Activated gamma-delta T cell treated with anti-CD3 and anti-CD28 coated beads, Interleukin-2, amount 50 U/mL, for 16 hours (primary cell): Measurements from ENCODE around the gene MAGEF1.
"Not testable (repeated sequence)": the region's sequence is repeated elsewhere in the genome, so short reads cannot be mapped to it uniquely, and the experiment has no call there.

Source experiments
- DNase-seq: peaks from one replicate; pipeline ENCODE4 v3.0.0-alpha.2; 2020; ENCODE audit warnings: low read depth

Gene MAGEF1

GRCh38 chr3:184742676-184743135 lies 30.8 kb upstream of the MAGEF1 start:
- no peak for DNase-seq

GRCh38 chr3:184741798-184742675 lies 30.2 kb upstream of the MAGEF1 start:
- no peak for DNase-seq

- DNase-seq: no peak
Measured at GRCh38 chr3:184741259-184741556, 29.3 kb upstream of the MAGEF1 start.

GRCh38 chr3:184740509-184741258 lies 28.8 kb upstream of the MAGEF1 start:
- DNase-seq: no peak

GRCh38 chr3:184739594-184740505 lies 28.0 kb upstream of the MAGEF1 start:
- no peak for DNase-seq

- DNase-seq: no peak
Measured at GRCh38 chr3:184738982-184739381, 27.1 kb upstream of the MAGEF1 start.

GRCh38 chr3:184738506-184738890 lies 26.6 kb upstream of the MAGEF1 start:
- no peak for DNase-seq

- no peak for DNase-seq
Measured at GRCh38 chr3:184737641-184738505, 26.0 kb upstream of the MAGEF1 start.

- no peak for DNase-seq
Measured at GRCh38 chr3:184737063-184737462, 25.2 kb upstream of the MAGEF1 start.

- DNase-seq: no peak
Measured at GRCh38 chr3:184734903-184735701, 23.2 kb upstream of the MAGEF1 start.

GRCh38 chr3:184733971-184734608 lies 22.2 kb upstream of the MAGEF1 start:
- no peak for DNase-seq

- DNase-seq: no peak
Measured at GRCh38 chr3:184733181-184733580, 21.3 kb upstream of the MAGEF1 start.

- DNase-seq: no peak
Measured at GRCh38 chr3:184731786-184732537, 20.1 kb upstream of the MAGEF1 start.

- no peak for DNase-seq
Measured at GRCh38 chr3:184730924-184731323, 19.1 kb upstream of the MAGEF1 start.

- not testable (repeated sequence) for DNase-seq
Measured at GRCh38 chr3:184729154-184729553, 17.3 kb upstream of the MAGEF1 start.

- no peak for DNase-seq
Measured at GRCh38 chr3:184728010-184728527, 16.2 kb upstream of the MAGEF1 start.

GRCh38 chr3:184727357-184728009 lies 15.6 kb upstream of the MAGEF1 start:
- DNase-seq: peak; percentile 27

- no peak for DNase-seq
Measured at GRCh38 chr3:184726497-184726896, 14.6 kb upstream of the MAGEF1 start.
